HEK293 (cell line): ENCODE data around the gene WASL.

Experiments
- CTCF ChIA-PET: fragments of 350-600 bp; formaldehyde crosslinking; extraction: SDS; loops from one replicate; lab custom pipeline; 2021; ENCODE audit warnings: antibody characterized with exemption; lab: Yijun Ruan, JAX
- POLR2A ChIA-PET: fragments of 300-600 bp; formaldehyde crosslinking; extraction: SDS; loops from one replicate; lab custom pipeline; 2020; ENCODE audit warnings: antibody characterized with exemption, inconsistent platforms; lab: Yijun Ruan, JAX
- H3K27ac ChIP-seq: fragments of 200-500 bp; sonication (Bioruptor generic); 2 replicates; pipeline ENCODE4 v1.5.1; 2014; ENCODE audit warnings: low read depth, low read length, control low read depth, inconsistent platforms; ENCODE audit errors: extremely low read depth
- H3K36me3 ChIP-seq, 2 experiments: fragments of 200-500 bp in 1 of 2; sonication (Bioruptor generic) in 1 of 2; 1 replicate in 1 of 2; 2 replicates in 1 of 2; pipeline ENCODE4 v1.5.1; 2014 to 2017; ENCODE audit warnings: inconsistent platforms in 2 of 2, low read length in 2 of 2; ENCODE audit not compliant: control insufficient read depth in 2 of 2, insufficient read depth in 1 of 2
- H3K4me1 ChIP-seq: fragments of 200-500 bp; sonication (Bioruptor generic); 2 replicates; pipeline ENCODE4 v1.5.1; 2014; ENCODE audit warnings: mild to moderate bottlenecking, low read length, inconsistent platforms; ENCODE audit not compliant: control insufficient read depth, insufficient read depth
- H3K4me3 ChIP-seq: 2 replicates; pipeline ENCODE4 v1.5.1; 2011; ENCODE audit warnings: low read depth, mild to moderate bottlenecking, control low read depth, low read length, moderate library complexity
- H3K9me3 ChIP-seq: fragments of 200-500 bp; sonication (Bioruptor generic); 2 replicates; pipeline ENCODE4 v1.5.1; 2014; ENCODE audit warnings: low read depth, low read length, inconsistent platforms; ENCODE audit not compliant: control insufficient read depth, insufficient read depth
- EGR2 ChIP-seq: fragments of 450-650 bp; formaldehyde crosslinking; IDR thresholded peaks from 2 replicates; pipeline ENCODE4 v1.5.1; 2016; ENCODE audit warnings: low read depth, missing biosample characterization, missing genetic modification characterization
- GLIS1 ChIP-seq: fragments of 450-650 bp; formaldehyde crosslinking; IDR thresholded peaks from 2 replicates; pipeline ENCODE4 v1.5.1; 2016; ENCODE audit warnings: missing biosample characterization, missing genetic modification characterization
- HOXD13 ChIP-seq: sonication (generic); formaldehyde crosslinking; IDR thresholded peaks from 2 replicates; pipeline ENCODE4 v1.8.0; 2022; ENCODE audit warnings: missing genetic modification reagents, borderline replicate concordance
- KLF8 ChIP-seq: fragments of 450-650 bp; formaldehyde crosslinking; IDR thresholded peaks from 2 replicates; pipeline ENCODE4 v1.5.1; 2016; ENCODE audit warnings: missing biosample characterization, missing genetic modification characterization
- MYNN ChIP-seq: fragments of 450-650 bp; formaldehyde crosslinking; IDR thresholded peaks from 2 replicates; pipeline ENCODE4 v1.5.1; 2016; ENCODE audit warnings: missing biosample characterization, missing genetic modification characterization, borderline replicate concordance
- SP2 ChIP-seq: fragments of 450-650 bp; formaldehyde crosslinking; IDR thresholded peaks from 2 replicates; pipeline ENCODE4 v1.5.1; 2016; ENCODE audit warnings: missing biosample characterization, missing genetic modification characterization
- ZBTB11 ChIP-seq: fragments of 450-650 bp; formaldehyde crosslinking; conservative IDR thresholded peaks from 2 replicates; pipeline ENCODE4 v1.5.1; 2016; ENCODE audit warnings: low read depth, missing biosample characterization, missing genetic modification characterization
- ZNF10 ChIP-seq: fragments of 450-650 bp; formaldehyde crosslinking; IDR thresholded peaks from 2 replicates; pipeline ENCODE4 v1.5.1; 2017; ENCODE audit warnings: missing biosample characterization, missing genetic modification characterization
- ZNF112 ChIP-seq: fragments of 450-650 bp; formaldehyde crosslinking; IDR thresholded peaks from 2 replicates; pipeline ENCODE4 v1.5.0; 2017; ENCODE audit warnings: missing biosample characterization, missing genetic modification characterization
- ZNF138 ChIP-seq: fragments of 450-650 bp; formaldehyde crosslinking; IDR thresholded peaks from 2 replicates; pipeline ENCODE4 v1.5.1; 2016; ENCODE audit warnings: missing biosample characterization, missing genetic modification characterization, borderline replicate concordance
- ZNF184 ChIP-seq: fragments of 450-650 bp; IDR thresholded peaks from 2 replicates; pipeline ENCODE4 v1.5.1; 2018; ENCODE audit warnings: missing biosample characterization, mild to moderate bottlenecking, missing genetic modification characterization
- ZNF433 ChIP-seq: fragments of 450-650 bp; formaldehyde crosslinking; IDR thresholded peaks from 2 replicates; pipeline ENCODE4 v1.5.1; 2016; ENCODE audit warnings: missing biosample characterization, missing genetic modification characterization, low read depth
- ZNF488 ChIP-seq: fragments of 450-650 bp; formaldehyde crosslinking; IDR thresholded peaks from 2 replicates; pipeline ENCODE4 v1.5.1; 2016; ENCODE audit warnings: missing biosample characterization, missing genetic modification characterization
- ZNF670 ChIP-seq: fragments of 450-650 bp; formaldehyde crosslinking; IDR thresholded peaks from 2 replicates; pipeline ENCODE4 v1.5.1; 2016; ENCODE audit warnings: missing biosample characterization, missing genetic modification characterization, low read depth
- ZNF76 ChIP-seq: fragments of 450-650 bp; formaldehyde crosslinking; IDR thresholded peaks from 2 replicates; pipeline ENCODE4; 2016; ENCODE audit warnings: low read depth, missing biosample characterization, missing genetic modification characterization, borderline replicate concordance
- ZSCAN5A ChIP-seq: fragments of 450-650 bp; formaldehyde crosslinking; IDR thresholded peaks from 2 replicates; pipeline ENCODE4 v1.5.1; 2016; ENCODE audit warnings: missing biosample characterization, missing genetic modification characterization
- TF ChIP-seq, protein P1 (sequence below): fragments of 450-650 bp; formaldehyde crosslinking; IDR thresholded peaks from 2 replicates; pipeline ENCODE4 v1.5.1; 2016; ENCODE audit warnings: missing biosample characterization, missing genetic modification characterization, borderline replicate concordance
- TF ChIP-seq, protein P2 (sequence below): fragments of 450-650 bp; formaldehyde crosslinking; IDR thresholded peaks from 2 replicates; pipeline ENCODE4 v1.5.1; 2017; ENCODE audit warnings: missing biosample characterization, missing genetic modification characterization

WASL gene

GRCh38 chr7:123673137-123673732 is 75.6 kb downstream of the WASL start:
- H3K27ac ChIP-seq, result no peak overlapping the region
- no peak for TF ChIP-seq ZNF10 (tag by site-specific recombination)
- TF ChIP-seq ZNF112 (tag by site-specific recombination), result no peak
- peak; percentile 37; the same call in 1 of the 2 replicates for TF ChIP-seq EGR2
- TF ChIP-seq, all 188 proteins: peak for 1
- H3K9me3 ChIP-seq, result no peaks in the 10 kb centered on the region
- CTCF ChIA-PET, result interaction anchor here (0.7 to 1.4 kb wide), 2 partner anchors 198 to 199 kb away, joined by 3 read pairs; no protein-coding TSS in a partner anchor
- no peak overlapping the region for H3K4me3 ChIP-seq
- H3K4me1 ChIP-seq, result peaks cover 8% of the 10 kb centered on the region; the same call in 1 of the 2 replicates
- POLR2A ChIA-PET, result no interaction called here
- no peaks in the 10 kb centered on the region for H3K36me3 ChIP-seq

GRCh38 chr7:123669485-123669884 is 79.3 kb downstream of the WASL start:
- H3K9me3 ChIP-seq, result no peaks in the 10 kb centered on the region
- ChIA-PET CTCF (no interaction called here), POLR2A (no interaction called here)
- peaks cover 8% of the 10 kb centered on the region; the same call in 1 of the 2 replicates for H3K4me1 ChIP-seq
- TF ChIP-seq SP2 (tag by site-specific recombination), result no peak
- TF ChIP-seq, protein P1, sequence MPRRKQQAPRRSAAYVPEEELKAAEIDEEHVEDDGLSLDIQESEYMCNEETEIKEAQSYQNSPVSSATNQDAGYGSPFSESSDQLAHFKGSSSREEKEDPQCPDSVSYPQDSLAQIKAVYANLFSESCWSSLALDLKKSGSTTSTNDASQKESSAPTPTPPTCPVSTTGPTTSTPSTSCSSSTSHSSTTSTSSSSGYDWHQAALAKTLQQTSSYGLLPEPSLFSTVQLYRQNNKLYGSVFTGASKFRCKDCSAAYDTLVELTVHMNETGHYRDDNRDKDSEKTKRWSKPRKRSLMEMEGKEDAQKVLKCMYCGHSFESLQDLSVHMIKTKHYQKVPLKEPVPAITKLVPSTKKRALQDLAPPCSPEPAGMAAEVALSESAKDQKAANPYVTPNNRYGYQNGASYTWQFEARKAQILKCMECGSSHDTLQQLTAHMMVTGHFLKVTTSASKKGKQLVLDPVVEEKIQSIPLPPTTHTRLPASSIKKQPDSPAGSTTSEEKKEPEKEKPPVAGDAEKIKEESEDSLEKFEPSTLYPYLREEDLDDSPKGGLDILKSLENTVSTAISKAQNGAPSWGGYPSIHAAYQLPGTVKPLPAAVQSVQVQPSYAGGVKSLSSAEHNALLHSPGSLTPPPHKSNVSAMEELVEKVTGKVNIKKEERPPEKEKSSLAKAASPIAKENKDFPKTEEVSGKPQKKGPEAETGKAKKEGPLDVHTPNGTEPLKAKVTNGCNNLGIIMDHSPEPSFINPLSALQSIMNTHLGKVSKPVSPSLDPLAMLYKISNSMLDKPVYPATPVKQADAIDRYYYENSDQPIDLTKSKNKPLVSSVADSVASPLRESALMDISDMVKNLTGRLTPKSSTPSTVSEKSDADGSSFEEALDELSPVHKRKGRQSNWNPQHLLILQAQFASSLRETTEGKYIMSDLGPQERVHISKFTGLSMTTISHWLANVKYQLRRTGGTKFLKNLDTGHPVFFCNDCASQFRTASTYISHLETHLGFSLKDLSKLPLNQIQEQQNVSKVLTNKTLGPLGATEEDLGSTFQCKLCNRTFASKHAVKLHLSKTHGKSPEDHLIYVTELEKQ (tag by site-specific recombination), result no peak
- no peak for TF ChIP-seq ZNF184 (tag by site-specific recombination)
- TF ChIP-seq HOXD13 (CRISPR knock-in tag), result no peak
- no peak for TF ChIP-seq MYNN (tag by site-specific recombination)
- TF ChIP-seq ZNF138 (tag by site-specific recombination), result no peak
- no peak for TF ChIP-seq ZNF433 (tag by site-specific recombination)
- TF ChIP-seq ZBTB11 (tag by site-specific recombination), result no peak
- TF ChIP-seq, protein P2, sequence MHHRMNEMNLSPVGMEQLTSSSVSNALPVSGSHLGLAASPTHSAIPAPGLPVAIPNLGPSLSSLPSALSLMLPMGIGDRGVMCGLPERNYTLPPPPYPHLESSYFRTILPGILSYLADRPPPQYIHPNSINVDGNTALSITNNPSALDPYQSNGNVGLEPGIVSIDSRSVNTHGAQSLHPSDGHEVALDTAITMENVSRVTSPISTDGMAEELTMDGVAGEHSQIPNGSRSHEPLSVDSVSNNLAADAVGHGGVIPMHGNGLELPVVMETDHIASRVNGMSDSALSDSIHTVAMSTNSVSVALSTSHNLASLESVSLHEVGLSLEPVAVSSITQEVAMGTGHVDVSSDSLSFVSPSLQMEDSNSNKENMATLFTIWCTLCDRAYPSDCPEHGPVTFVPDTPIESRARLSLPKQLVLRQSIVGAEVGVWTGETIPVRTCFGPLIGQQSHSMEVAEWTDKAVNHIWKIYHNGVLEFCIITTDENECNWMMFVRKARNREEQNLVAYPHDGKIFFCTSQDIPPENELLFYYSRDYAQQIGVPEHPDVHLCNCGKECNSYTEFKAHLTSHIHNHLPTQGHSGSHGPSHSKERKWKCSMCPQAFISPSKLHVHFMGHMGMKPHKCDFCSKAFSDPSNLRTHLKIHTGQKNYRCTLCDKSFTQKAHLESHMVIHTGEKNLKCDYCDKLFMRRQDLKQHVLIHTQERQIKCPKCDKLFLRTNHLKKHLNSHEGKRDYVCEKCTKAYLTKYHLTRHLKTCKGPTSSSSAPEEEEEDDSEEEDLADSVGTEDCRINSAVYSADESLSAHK (tag by site-specific recombination), result no peak
- no peak for TF ChIP-seq GLIS1
- no peak for TF ChIP-seq KLF8 (tag by site-specific recombination)
- TF ChIP-seq ZNF76, result no peak
- TF ChIP-seq ZNF488 (tag by site-specific recombination), result no peak
- no peak for TF ChIP-seq ZSCAN5A (tag by site-specific recombination)
- TF ChIP-seq ZNF670, result no peak
- H3K36me3 ChIP-seq, result no peaks in the 10 kb centered on the region
- H3K27ac ChIP-seq, result no peak overlapping the region
- no peak overlapping the region for H3K4me3 ChIP-seq
